Measurements from ENCODE around the gene LRMDA.

DNA sequence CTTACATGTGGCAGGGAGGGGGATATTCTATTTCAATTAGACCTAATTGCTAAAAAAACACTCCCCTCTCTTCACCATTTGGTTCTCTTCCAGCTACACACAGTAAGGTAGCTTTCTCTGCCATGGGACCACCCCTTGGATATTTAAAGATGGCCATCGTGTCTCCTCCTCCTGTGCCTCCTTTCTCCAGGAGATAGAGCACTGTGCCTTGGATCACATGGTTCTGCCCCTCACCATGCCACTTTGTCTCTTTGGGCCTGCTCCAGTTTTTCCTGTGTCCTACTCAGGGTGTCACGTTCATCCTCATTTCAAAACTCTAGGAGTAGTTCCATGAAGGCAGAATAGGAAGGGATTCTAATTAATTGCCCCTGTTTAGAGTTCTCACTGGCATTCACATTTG is 1146.0 kb downstream of the LRMDA start:
- TF ChIP-seq, protein P1, sequence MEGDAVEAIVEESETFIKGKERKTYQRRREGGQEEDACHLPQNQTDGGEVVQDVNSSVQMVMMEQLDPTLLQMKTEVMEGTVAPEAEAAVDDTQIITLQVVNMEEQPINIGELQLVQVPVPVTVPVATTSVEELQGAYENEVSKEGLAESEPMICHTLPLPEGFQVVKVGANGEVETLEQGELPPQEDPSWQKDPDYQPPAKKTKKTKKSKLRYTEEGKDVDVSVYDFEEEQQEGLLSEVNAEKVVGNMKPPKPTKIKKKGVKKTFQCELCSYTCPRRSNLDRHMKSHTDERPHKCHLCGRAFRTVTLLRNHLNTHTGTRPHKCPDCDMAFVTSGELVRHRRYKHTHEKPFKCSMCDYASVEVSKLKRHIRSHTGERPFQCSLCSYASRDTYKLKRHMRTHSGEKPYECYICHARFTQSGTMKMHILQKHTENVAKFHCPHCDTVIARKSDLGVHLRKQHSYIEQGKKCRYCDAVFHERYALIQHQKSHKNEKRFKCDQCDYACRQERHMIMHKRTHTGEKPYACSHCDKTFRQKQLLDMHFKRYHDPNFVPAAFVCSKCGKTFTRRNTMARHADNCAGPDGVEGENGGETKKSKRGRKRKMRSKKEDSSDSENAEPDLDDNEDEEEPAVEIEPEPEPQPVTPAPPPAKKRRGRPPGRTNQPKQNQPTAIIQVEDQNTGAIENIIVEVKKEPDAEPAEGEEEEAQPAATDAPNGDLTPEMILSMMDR (conservative IDR thresholded peaks at IDR 0.05; ENCODE audit: low read length) = no peak
- no peak for TF ChIP-seq EZH2phosphoT487 (IDR thresholded peaks at IDR 0.05; ENCODE audit: borderline replicate concordance)

All from Loucy (cell line).